OCI-LY7 (cell line): ENCODE measurements around the gene STK32C. TPM values are rescaled to one million over a fixed set of nuclear protein-coding genes. Genes with fewer than 3 reads are reported as not detected.

Source experiments
- BruUV-seq: library from RNA; stranded (reverse); fragments of 400-500 nt; replicated peaks from 2 replicates; lab custom pipeline; 2021; lab: Mats Ljungman, UMichigan
- CTCF ChIA-PET: fragments of 300-600 bp; sonication (Branson Sonifier 250); formaldehyde crosslinking; loops from one replicate; lab custom pipeline; 2022; ENCODE audit warnings: antibody characterized with exemption; ENCODE audit not compliant: unreplicated experiment; lab: Charles Lee
- POLR2A ChIA-PET: fragments of 300-600 bp; sonication (Branson Sonifier 250); formaldehyde crosslinking; loops from one replicate; lab custom pipeline; 2022; ENCODE audit warnings: antibody characterized with exemption; lab: Charles Lee
- DNase-seq: peaks from one replicate; pipeline ENCODE4 v3.0.0-alpha.2; 2015; ENCODE audit warnings: low spot score
- H2AFZ ChIP-seq: fragments of 200-600 bp; sonication (generic), shearing (Covaris generic); 2 replicates; pipeline ENCODE4 v1.6.1; 2014; ENCODE audit warnings: mild to moderate bottlenecking, antibody characterized with exemption, low read length, moderate library complexity
- H3K27ac ChIP-seq: fragments of 200-600 bp; sonication (generic); 2 replicates; pipeline ENCODE4 v1.5.1; 2014; ENCODE audit warnings: mixed run types, low read depth, mild to moderate bottlenecking, moderate library complexity, low read length, inconsistent platforms; ENCODE audit not compliant: poor library complexity, severe bottlenecking
- H3K36me3 ChIP-seq: fragments of 200-600 bp; sonication (generic); 2 replicates; pipeline ENCODE4 v1.6.1; 2014; ENCODE audit warnings: mild to moderate bottlenecking, antibody characterized with exemption, low read length, moderate library complexity, mixed read lengths; ENCODE audit not compliant: insufficient read depth
- H3K4me1 ChIP-seq: fragments of 200-600 bp; sonication (generic); 2 replicates; pipeline ENCODE4 v1.5.1; 2014; ENCODE audit warnings: mild to moderate bottlenecking, low read length; ENCODE audit not compliant: insufficient read depth, poor library complexity, severe bottlenecking
- H3K4me2 ChIP-seq: fragments of 200-600 bp; sonication (generic); 2 replicates; pipeline ENCODE4 v1.6.1; 2014; ENCODE audit warnings: mild to moderate bottlenecking, low read length
- H3K4me3 ChIP-seq: fragments of 200-600 bp; sonication (generic); 2 replicates; pipeline ENCODE4 v1.5.1; 2014; ENCODE audit warnings: mild to moderate bottlenecking, low read depth, low read length; ENCODE audit not compliant: poor library complexity, severe bottlenecking
- H3K79me2 ChIP-seq: fragments of 200-600 bp; sonication (generic); 2 replicates; pipeline ENCODE4 v1.6.1; 2016; ENCODE audit warnings: low read depth, mild to moderate bottlenecking, low read length, moderate library complexity, mixed read lengths; ENCODE audit not compliant: insufficient read depth
- H3K9me2 ChIP-seq: fragments of 200-600 bp; sonication (generic); 2 replicates; pipeline ENCODE4 v1.6.1; 2016; ENCODE audit warnings: mild to moderate bottlenecking, low read length, mixed read lengths; ENCODE audit not compliant: insufficient read depth
- H3K9me3 ChIP-seq: fragments of 200-600 bp; sonication (generic); 2 replicates; pipeline ENCODE4 v1.6.1; 2014; ENCODE audit warnings: mild to moderate bottlenecking, mixed run types, low read length, mixed read lengths
- H4K20me1 ChIP-seq: fragments of 200-600 bp; sonication (generic); 2 replicates; pipeline ENCODE4 v1.6.1; 2014; ENCODE audit warnings: mild to moderate bottlenecking, antibody characterized with exemption, low read length, moderate library complexity, mixed read lengths; ENCODE audit not compliant: insufficient read depth
- CTCF ChIP-seq: fragments of 200-600 bp; sonication (generic); conservative IDR thresholded peaks from 2 replicates; pipeline ENCODE4 v1.5.1; 2014; ENCODE audit warnings: mild to moderate bottlenecking, antibody characterized with exemption, low read length, moderate library complexity, mixed read lengths
- EZH2phosphoT487 ChIP-seq: fragments of 200-600 bp; sonication (generic); IDR thresholded peaks from 2 replicates; pipeline ENCODE4 v1.6.1; 2018; ENCODE audit warnings: low read depth, borderline replicate concordance, mild to moderate bottlenecking, mixed run types, antibody characterized with exemption, low read length, moderate library complexity, mixed read lengths
- intact Hi-C: fragments of 100-400 bp; cut with micrococcal nuclease; formaldehyde crosslinking; loops from one replicate; pipeline ENCODE4 v1.10.0; 2022; ENCODE audit not compliant: unreplicated experiment
- total RNA-seq, 2 experiments: library from RNA; depleted of rRNA in 1 of 2; stranded (reverse); fragments of >200 nt in 1 of 2; shearing (Covaris generic) in 1 of 2; gene quantifications; 2 replicates each; pipeline ENCODE4 v1.2.3, GENCODE V29; 2014 to 2022

Gene STK32C
- total RNA-seq, 2 experiments from 2014 or later = 13.1 to 30.4 TPM

- H3K79me2 ChIP-seq = no peaks in the 10 kb centered on the region
- CTCF ChIA-PET = no interaction called here
- DNase-seq = no peak
Observed at GRCh38 chr10:132309879-132310591, 2.3 kb upstream of the STK32C start.

GRCh38 chr10:132309471-132309865 lies 1.7 kb upstream of the STK32C start:
- Histone ChIP-seq H2AFZ (no peak overlapping the region), H3K4me2 (no peak overlapping the region), H3K9me2 (no peaks in the 10 kb centered on the region), H3K4me3 (no peak overlapping the region), H3K27ac (no peak overlapping the region), H4K20me1 (no peaks in the 10 kb centered on the region), H3K36me3 (no peaks in the 10 kb centered on the region), H3K4me1 (no peaks in the 10 kb centered on the region), H3K9me3 (no peaks in the 10 kb centered on the region), H3K79me2 (no peaks in the 10 kb centered on the region)
- ChIA-PET CTCF (no interaction called here), POLR2A (interaction anchor here (0.6 kb wide), 1 partner anchor 147 kb away, joined by 3 read pairs; no protein-coding TSS in a partner anchor)
- intact Hi-C loops = no loop called here
- DNase-seq = no peak
- no TSS peak for BruUV-seq
- TF ChIP-seq EZH2phosphoT487 = no peak

More at GRCh38 chr10:132309879-132310591, 2.3 kb upstream of the STK32C start:
- H2AFZ ChIP-seq = no peak overlapping the region
- H3K27ac ChIP-seq = no peak overlapping the region
- H3K4me1 ChIP-seq = no peaks in the 10 kb centered on the region
- no peaks in the 10 kb centered on the region for H3K9me3 ChIP-seq
- H3K9me2 ChIP-seq = no peaks in the 10 kb centered on the region
- POLR2A ChIA-PET = no interaction called here
- H3K4me3 ChIP-seq = no peak overlapping the region
- H4K20me1 ChIP-seq = no peaks in the 10 kb centered on the region
- BruUV-seq = no TSS peak
- no peak overlapping the region for H3K4me2 ChIP-seq
- intact Hi-C loops = no loop called here
- TF ChIP-seq CTCF (no peak), EZH2phosphoT487 (no peak)
- no peaks in the 10 kb centered on the region for H3K36me3 ChIP-seq

GRCh38 chr10:132308587-132309470 lies 1.1 kb upstream of the STK32C start:
- Histone ChIP-seq H3K79me2 (no peaks in the 10 kb centered on the region), H2AFZ (no peak overlapping the region), H3K4me3 (peak overlapping the region; percentile 59), H3K9me2 (no peaks in the 10 kb centered on the region), H3K36me3 (no peaks in the 10 kb centered on the region), H3K27ac (no peak overlapping the region), H3K4me1 (no peaks in the 10 kb centered on the region), H4K20me1 (no peaks in the 10 kb centered on the region), H3K9me3 (no peaks in the 10 kb centered on the region), H3K4me2 (peak overlapping the region; percentile 45; the same call in 1 of the 2 replicates)
- no TSS peak for BruUV-seq
- intact Hi-C loops = no loop called here
- POLR2A ChIA-PET = interaction anchor here (0.6 kb wide), 1 partner anchor 146 kb away, joined by 3 read pairs; no protein-coding TSS in a partner anchor
- no peak for DNase-seq
- CTCF ChIA-PET = no interaction called here
- TF ChIP-seq CTCF (no peak), EZH2phosphoT487 (no peak)
